Glomerular visceral epithelial cell (primary cell): Measurements from ENCODE around the gene GRB14.
A peak's percentile ranks its signal among the peaks of the same experiment; 100 is the strongest.
"Not testable (repeated sequence)": the region's sequence is repeated elsewhere in the genome, so short reads cannot be mapped to it uniquely, and the experiment has no call there.

ENCODE experiments used
- DNase-seq: peaks from one replicate; pipeline ENCODE4 v3.0.0-alpha.2; 2016; ENCODE audit errors: extremely low spot score

The GRB14 gene

DNA sequence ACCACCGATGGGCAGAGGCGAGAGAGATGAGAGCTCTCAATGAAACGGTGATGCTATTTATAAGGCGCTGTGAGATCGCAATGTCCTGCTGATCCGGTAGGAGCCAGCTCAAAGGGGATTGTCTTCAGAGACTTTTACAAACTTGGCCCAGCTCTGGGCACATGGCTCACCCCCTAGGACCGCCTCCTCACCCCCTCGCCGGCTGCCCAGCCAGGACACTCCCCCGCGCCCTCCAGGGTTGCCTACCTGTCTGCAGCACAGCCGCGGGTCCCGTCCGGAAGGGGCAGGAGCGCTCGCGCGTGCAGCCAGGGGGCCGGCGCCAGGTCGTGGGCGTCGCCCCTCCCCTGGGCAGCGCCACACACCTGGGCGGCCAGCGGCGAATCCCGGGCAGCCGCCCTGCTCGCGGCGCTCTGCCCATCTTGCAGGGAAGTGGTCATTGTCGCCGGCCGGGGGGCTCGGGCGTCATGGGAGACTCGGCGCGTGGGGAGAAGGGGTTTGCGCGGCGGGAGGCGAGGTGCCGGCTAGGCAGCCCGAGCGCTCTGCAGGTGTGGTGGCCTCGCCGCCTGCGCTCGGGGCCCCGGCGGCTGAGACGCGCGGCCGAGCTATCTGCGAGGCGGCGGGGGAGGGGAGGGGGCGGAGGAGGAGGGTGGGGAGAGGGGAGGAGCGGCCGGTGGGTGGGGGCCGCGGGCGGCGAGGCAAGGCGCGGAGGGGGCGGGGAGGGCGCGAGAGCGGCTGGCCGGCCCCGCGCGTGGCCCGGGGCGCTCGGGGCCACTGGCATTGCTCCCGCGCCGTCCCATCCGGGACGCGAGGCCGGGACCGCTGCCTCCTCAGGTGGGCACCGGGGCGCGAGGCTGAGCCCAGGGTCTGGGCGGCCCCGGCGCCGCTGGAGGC is at the start of gene GRB14:
GRB14 (minus strand) TSS at position 610 of the 891 bp plus-strand sequence; CDS start at position 437, 173 bp downstream.
- peak; percentile 85 for DNase-seq

DNA sequence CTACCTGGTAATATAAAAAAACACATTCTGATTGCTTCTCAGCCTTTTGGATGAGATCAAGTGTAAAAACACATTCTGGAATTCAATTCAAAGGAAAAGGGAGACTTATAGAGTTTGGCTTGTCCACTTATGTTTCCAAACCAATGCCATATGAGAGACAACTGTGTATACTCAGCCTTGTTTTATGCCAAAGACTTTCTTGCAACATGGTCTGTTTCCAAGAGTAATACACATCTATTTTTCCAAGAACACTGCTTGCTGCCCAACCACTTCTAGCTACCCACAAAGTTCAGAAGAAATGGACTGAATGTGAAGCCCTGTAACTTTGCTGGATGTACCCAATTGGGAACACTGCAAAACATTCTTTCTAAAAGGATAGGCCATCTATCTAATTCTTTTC is 48.0 kb upstream of the GRB14 start:
- no peak for DNase-seq

DNA sequence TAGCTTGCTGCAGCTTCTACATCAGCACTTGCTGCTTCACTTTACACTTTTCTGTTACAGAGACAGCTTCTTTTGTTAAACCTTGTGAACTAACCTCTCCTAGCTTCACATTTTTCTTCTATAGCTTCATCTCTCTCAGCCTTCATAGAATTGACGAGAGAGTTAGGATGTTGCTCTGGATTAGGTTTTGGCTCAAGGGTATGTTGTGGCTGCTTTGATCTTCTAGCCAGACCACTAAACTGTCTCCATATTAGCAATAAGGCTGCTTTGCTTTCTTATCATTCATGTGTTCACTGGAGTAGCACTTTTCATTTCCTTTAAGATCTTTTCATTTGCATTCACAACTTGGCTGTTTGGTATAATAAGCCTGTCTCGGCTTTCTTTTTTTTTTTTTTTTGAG is 46.3 kb upstream of the GRB14 start:
- no peak for DNase-seq

DNA sequence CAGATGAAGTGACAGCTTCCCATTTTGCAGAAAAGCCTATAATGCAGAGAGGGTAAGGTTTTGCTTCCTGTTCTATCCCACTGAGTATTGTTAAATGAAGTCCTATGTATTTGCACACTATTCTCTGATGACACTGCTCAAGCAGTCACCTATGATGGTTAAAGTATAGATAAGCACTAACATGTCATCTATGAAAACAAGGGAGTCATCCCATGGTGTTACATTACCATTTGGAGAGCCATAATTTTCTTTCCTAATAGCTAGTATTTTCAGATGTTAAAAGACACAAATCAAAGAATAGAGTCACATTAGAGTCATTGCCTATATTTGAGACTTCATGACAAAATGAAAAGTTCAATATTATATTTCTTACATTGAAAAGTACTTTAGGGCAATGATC is 42.8 kb upstream of the GRB14 start:
- DNase-seq: no peak

DNA sequence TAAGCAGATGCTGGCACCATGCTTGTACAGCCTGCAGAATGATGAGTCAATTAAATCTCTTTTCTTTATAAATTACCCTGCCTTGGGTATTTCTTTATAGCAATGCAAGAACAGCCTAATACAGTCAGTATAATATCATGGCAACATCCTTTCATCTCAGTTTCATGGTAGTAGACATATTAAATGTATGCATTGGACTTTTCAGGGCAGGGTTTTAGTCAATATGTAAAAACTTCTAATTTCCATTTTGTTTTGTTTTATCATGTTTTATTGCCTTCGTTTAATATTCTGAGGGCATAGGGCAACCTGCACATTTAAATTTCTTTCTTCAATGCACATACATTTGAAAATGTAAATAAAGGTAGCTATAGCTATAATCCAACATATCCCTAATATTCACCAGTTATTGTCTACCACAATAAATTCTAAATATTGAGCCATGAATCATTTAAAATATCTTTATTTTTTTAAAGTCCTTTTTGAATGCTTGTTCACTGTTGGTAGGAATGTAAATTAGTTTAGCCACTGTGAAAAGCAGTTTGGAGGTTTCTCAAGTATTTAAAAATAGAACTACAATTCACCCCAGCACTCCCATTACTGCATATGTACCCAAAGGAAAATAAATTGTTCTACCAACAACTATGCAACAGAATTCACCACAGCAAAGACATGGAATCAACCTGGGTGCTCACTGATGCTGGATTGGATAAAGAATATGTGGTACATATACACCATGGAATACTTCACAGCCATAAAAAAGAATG is 41.8 kb upstream of the GRB14 start:
- DNase-seq: no peak

DNA sequence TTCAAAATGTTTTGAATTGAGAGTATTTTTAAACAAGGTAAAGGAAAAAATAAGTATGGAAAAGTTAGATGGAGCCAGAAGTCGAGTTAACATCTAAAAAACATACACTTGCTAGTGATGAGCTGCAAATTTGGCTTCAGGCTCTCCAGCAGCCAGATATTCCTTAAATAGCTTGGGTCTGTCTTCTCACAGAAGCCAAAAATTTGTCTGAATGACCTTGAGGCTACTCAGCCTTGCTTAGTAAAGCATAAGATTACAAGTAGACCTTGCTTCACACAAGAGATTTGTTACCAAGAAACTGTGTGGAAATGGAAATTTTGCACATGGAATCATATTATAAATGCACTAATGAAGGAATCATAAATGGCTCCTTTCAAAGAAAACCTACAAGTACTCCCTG is 40.8 kb upstream of the GRB14 start:
- DNase-seq: no peak

DNA sequence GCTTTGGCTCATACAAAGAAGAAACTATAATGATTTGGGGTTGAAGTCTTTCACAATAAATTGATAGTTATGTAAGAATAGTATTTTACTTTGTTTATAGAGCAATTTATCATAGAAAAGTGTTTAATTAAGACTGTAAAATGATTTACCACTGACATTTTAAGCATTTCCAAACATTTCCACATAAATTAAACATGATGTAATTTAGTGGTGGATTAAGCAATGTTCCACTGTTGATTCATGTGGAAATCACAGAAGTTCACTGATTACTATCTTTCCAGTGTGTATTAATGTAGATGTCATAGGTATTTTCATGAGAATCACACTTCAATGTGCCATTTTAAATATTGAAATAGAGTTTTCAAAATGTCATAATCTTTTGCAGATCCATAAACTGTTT is 40.1 kb upstream of the GRB14 start:
- no peak for DNase-seq

DNA sequence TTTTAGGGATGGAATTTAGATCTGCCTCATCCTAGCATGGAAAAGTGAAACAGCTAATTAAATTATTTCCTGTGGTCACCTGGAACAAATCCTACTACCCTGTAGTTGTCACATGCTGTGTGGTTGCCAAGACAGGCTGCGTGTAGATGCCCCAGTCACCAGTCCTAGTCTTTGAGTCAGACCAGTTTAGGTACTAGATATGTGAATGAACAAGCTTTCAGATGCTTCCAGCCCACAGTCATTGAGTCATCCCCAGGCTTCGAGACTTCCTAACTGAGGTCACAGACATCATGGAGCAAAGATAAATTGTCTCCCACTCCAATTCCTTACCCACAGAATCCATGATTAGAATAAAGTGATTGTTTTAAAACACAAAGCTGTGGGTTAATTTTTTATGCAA is 35.8 kb upstream of the GRB14 start:
- peak; percentile 85 for DNase-seq

DNA sequence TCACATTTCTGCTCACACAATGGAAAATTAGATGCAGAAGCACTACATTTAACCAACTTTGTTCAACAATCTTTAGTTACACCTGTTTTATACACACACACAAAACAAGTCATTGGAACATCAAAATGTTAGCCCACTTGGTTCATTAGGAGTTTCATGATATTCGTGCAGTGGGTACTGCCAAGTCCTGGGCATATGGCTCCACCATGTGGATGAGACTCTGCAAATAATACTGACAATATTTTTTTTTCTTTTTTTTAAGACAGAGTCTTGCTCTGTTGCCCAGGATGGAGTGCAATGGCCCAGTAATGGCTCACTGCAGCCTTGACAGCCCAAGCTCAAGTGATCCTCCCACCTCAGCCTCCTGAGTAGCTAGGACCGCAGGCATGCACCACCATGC is 34.5 kb upstream of the GRB14 start:
- DNase-seq: peak; percentile 23

DNA sequence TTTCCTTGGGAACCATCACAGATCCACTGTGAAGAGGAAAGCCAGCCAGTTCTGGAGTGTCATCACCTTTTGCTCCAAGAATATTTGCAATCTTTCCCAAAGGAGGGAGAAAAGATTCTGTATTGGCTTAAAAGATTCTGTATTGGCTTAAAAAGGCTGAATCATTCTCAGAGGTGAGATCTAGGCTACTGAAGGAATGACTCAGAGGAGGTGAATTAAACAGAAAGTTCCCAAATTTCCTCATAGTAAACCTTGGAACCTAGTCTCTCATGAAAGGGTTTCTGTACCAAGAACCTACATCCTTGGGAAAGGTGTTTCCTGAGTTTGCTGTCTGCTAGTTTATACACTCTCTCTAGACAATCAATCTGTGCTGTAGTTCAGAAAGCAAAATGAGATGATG is 34.1 kb upstream of the GRB14 start:
- no peak for DNase-seq

DNA sequence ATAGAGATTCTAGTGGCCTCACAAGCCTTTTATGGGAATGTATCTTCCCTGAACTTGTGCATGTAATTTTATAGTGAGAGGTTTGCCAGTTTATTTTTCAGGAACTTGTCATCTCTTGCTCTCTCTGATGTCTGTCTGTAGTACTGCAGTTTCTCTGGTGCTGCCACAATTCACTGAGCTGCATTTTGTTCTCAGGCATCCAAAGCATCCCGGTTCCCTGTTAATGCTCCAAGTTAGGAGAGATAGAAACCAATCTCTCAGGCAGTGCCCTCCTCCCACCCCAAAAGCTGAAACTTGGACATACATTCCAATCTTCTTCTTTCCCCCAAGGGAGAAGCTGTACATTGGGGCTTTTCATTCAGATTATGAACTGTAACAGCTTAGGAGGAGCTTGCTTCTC is 30.1 kb upstream of the GRB14 start:
- DNase-seq: no peak

DNA sequence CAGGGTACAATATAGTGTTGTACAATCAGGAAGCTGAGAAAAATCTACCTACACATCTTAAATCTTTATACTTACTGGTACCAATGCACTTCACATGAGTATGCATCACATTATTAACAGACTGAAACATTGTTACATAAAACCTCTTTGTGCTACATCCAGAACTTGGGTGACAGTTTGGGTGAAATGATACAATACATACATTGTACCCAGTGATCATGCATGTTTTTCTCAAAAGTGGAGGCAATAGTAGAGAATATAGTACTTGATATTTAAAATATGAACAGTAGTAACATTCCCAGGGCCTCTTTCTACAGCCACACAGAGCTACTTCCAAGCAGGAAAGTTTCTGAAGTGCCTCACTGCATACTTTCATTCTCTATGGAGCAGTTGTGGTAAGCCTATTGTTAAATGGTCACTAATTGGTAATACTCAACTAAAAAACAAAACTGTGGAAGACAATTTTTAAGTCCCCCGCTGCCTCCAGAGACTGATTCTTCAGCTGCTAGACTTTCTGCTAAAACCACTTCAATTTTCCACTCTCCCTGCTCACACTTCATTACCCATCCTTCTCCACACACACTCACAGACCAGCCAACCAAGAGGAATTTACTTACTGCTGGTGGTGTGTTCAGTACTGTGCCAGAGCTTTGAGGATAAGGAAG is 22.9 kb upstream of the GRB14 start:
- peak; percentile 92 for DNase-seq

DNA sequence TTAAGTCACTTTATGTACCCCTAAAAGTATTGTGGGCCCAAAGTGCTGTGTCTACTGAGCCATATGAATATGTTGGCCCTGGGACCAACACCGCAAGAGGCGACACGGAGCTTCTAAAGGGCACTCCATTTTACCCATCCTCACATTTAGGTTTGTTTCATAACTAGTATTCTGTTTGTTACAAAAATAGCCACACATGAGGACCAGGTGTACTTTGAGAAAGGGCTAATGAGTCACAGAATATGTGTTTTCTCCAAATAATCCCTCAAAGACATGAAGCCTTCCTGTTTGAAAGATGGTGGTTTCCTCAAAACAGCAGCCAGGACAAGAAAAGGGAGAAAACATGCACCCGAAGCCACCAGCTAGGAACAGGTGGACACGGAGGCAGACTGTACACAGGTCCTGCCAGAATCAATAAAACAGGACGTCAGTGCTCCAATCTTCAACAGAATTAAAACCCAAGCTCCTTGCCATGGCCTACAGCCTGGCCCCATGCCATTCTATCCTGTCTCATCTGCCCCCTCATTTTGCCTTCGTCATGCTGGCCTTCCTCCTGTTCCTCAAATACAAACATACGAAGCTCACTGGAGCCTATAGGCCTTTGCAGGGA is 21.8 kb upstream of the GRB14 start:
- DNase-seq: no peak

DNA sequence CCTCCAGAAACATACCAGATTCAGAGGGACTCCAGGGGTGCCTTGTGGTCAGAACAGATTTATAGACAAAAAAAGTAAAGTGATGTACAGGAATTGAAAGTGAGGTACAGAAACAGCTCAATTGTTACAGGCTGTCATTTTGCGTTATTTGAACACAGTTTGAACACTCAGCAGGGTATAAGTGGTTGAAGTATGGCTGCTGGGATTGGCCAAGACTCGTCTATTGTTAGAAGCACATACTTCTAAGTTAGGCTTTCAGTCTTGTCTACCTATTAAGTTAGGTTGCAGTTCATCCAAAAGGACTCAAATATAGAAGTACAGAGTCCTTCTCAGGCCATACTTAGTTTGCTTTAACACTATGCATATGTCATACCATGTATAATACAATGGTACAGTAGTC is 21.0 kb upstream of the GRB14 start:
- no peak for DNase-seq

DNA sequence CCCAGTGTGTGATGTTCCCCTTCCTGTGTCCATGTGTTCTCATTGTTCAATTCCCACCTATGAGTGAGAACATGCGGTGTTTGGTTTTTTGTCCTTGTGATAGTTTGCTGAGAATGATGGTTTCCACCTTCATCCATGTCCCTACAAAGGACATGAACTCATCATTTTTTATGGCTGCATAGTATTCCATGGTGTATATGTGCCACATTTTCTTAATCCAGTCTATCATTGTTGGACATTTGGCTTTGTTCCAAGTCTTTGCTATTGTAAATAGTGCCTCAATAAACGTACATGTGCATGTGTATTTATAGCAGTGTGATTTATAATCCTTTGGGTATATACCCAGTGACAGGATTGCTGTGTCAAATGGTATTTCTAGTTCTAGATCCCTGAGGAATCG is 7.0 kb upstream of the GRB14 start:
- not testable (repeated sequence) for DNase-seq

DNA sequence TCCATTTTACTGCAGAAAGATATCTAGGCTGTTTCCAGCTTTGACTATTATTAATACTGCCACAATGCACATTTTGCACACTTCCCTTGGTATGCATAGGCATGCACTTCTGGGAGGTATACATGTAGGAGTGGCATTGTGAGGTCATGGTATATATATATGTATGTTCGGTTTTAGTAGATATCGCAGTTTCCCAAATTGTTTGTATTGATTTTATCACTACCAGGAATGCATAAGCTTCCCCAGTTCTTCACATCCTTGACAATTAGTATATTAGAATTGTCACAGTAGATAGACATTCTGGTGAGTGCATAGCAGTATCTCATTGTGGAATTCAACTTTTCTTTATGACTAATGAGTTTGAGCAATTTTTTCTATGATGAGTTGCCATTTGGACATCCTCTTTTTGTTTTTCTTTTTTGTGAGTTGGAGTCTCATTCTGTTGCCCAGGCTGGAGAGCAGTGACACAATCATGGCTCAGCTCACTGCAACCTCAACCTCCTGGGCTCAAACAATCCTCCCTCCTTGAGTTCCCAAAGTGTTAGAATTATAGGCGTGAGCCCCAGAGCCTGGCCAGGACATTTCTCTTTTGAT is 4.2 kb upstream of the GRB14 start:
- DNase-seq: peak; percentile 36

DNA sequence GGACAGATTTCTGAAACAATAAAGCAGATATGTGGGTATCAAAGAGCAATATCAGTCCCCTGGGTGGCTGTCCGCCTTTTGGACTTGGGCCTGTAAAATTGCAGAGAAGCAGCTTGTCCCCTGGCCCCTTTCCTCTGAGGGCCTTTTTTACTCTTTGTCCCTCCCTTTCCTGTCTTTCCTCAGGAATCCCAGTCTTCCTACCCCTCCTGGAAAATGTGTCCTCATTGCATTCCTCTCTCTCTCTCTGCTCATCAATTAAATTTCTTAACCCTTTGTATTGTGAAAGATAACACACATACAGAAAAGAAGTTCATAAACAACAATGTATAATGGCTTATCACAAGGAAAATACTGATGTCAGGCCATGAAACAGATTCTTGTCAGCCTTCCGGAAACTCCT is 3.0 kb upstream of the GRB14 start:
- DNase-seq: no peak

DNA sequence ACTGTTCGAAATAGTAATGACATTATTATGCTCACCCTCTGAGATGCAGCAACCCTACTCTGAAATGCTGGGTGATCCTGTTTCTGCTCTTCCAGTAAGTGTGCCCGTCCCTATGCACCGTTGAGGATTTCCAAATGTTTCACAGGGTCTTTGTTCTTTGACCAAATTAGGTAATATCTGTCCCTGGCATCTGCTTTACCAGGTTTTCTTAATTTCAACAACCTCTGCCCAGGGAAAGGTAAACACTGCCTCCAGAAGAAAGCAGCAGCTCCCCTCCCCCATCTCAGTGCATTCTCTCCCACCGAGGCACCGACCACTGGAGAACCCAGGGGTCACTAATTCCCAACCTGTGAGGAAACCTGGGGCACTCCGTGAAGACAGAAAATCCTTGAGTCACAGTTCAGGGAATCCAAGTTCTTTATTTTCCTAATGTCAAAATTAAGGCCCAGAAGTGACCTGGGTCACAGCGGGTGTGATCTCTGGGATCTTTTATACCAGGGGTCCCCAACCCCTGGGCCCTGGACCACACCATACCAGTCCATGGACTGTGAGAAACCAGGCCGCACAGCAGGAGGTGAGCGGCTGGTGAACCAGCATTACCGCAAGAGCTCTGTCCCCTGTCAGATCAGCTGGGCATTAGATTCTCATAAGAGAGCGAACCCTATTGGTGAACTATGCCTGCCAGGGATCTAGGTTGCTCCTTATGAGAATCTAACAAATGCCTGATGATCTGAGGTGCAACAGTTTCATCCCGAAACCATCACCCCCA is 1.2 kb upstream of the GRB14 start:
- DNase-seq: no peak

DNA sequence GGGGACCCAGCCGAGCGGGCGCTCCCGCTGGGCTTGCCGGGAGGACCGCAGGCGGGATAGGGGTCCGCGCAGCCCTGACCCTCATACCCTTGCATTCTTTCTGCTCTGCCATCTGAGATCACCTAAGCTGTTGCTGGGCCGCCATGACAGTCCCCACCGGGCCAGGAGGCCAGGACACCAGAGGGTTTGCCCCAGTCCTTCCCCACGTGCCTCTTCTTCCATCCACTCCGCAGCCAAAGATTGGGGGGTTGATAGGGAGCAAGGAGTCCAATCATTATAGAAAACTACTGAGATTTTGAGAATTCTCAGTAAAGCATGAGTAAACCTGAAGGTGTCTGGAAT is 453 bp upstream of the GRB14 start:
- DNase-seq: peak; percentile 40

DNA sequence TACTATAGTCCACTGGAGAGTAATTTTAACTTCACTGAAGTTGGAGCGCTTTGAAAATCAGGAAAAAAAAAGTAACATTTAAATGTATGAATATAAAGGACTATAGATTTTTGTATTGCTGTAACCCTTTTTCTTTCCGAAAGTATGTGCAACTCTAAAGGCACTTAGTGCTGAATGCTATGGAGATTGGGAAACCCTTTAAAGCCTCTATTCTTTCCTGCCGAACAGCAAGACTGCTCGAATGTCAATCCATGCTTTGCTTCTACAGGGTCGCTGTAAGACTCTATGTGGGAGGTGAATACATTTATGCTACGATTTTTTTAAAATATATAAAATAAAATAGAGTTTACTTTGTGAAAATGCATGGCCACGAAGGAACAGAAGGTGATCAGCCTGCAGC is 825 bp downstream of the GRB14 start:
- DNase-seq: no peak

DNA sequence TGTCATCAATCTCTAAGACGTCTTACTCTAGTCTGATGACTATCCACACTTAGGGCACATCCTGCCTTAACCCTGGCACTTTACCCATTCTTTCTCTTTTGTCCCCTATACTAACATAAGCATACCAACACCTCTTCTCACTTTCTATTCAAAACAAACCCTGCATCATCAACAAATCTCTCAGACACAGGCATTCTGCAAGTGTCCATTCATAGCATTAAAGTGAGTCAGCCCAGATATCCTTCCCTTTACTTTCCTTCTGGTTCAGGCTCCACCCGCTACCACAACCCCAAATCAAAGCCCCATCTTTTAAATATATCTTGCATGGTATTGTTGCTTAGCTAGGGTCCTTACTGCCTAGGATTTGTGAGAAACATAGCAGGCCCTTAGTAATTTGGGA is 3.8 kb downstream of the GRB14 start:
- peak; percentile 47 for DNase-seq
